GM12878 (cell line): ENCODE results near the gene KIRREL3. TPM values are rescaled to one million over a fixed set of nuclear protein-coding genes. Genes with fewer than 3 reads are reported as not detected.

Source experiments
- ATAC-seq: fragments of 200-7000 bp; cut with Tn5 transposase; 3 replicates; pipeline ENCODE4 v1.9.1; 2020; ENCODE audit warnings: mild to moderate bottlenecking, moderate library complexity
- BruUV-seq: library from RNA; stranded (reverse); fragments of 400-500 nt; replicated peaks from 2 replicates; lab custom pipeline; 2021; lab: Mats Ljungman, UMichigan
- CTCF ChIA-PET: fragments of 300-600 bp; sonication (Branson Sonifier 250); formaldehyde crosslinking; extraction: SDS; loops from one replicate; lab custom pipeline; 2021; ENCODE audit warnings: inconsistent platforms; lab: Yijun Ruan, JAX
- POLR2A ChIA-PET: fragments of 350-600 bp; formaldehyde crosslinking; extraction: SDS; loops from one replicate; lab custom pipeline; 2021; ENCODE audit warnings: inconsistent platforms; lab: Charles Lee
- RAD21 ChIA-PET: fragments of 300-600 bp; sonication (Branson Sonifier 250); formaldehyde crosslinking; loops from one replicate; lab custom pipeline; 2023; ENCODE audit warnings: antibody characterized with exemption; ENCODE audit not compliant: unreplicated experiment; lab: Charles Lee
- SMC1A ChIA-PET: fragments of 300-600 bp; sonication (Branson Sonifier 250); formaldehyde crosslinking; loops from one replicate; lab custom pipeline; 2023; ENCODE audit not compliant: unreplicated experiment, uncharacterized antibody; lab: Charles Lee
- DNase-seq: peaks from one replicate; pipeline ENCODE4 v3.0.0-alpha.2; 2011; ENCODE audit warnings: low read depth, low spot score
- FAIRE-seq: peaks from 3 replicates; lab custom pipeline; 2011; peaks lifted over from hg19 to GRCh38; lab: Jason Lieb, UNC
- H2AFZ ChIP-seq: 2 replicates; pipeline ENCODE4 v1.6.0; 2011; ENCODE audit warnings: low read depth, low read length, control low read depth; ENCODE audit not compliant: control insufficient read depth
- H3K27ac ChIP-seq: 2 replicates; pipeline ENCODE4 v1.5.1; 2011; ENCODE audit warnings: control low read depth; ENCODE audit not compliant: control insufficient read depth, insufficient read depth
- H3K27me3 ChIP-seq, 2 experiments: replicated peaks in 1 of 2; 2 replicates each; pipeline versions ENCODE4 v1.6.0 to v1.6.1; 2011; ENCODE audit warnings: low read length in 1 of 2; ENCODE audit not compliant: control insufficient read depth in 2 of 2, insufficient read depth in 2 of 2
- H3K36me3 ChIP-seq, 2 experiments: 2 replicates each; pipeline ENCODE4 v1.5.1; 2011; ENCODE audit warnings: low read length in 1 of 2; ENCODE audit not compliant: control insufficient read depth in 2 of 2, insufficient read depth in 2 of 2
- H3K4me1 ChIP-seq: 2 replicates; pipeline ENCODE4 v1.6.1; 2011; ENCODE audit warnings: mild to moderate bottlenecking, low read length, moderate library complexity, mixed read lengths; ENCODE audit not compliant: control insufficient read depth, insufficient read depth
- H3K4me2 ChIP-seq: 2 replicates; pipeline ENCODE4 v1.6.0; 2011; ENCODE audit warnings: control low read depth; ENCODE audit not compliant: control insufficient read depth, insufficient read depth
- H3K4me3 ChIP-seq: fragments of 200-600 bp; sonication (generic); 2 replicates; pipeline ENCODE4 v1.5.1; 2016
- H3K79me2 ChIP-seq: 2 replicates; pipeline ENCODE4 v1.6.0; 2011; ENCODE audit warnings: low read length; ENCODE audit not compliant: control insufficient read depth, insufficient read depth
- H3K9ac ChIP-seq: 2 replicates; pipeline ENCODE4 v1.8.0; 2011; ENCODE audit warnings: low read length, control low read depth, mixed read lengths; ENCODE audit not compliant: control insufficient read depth, insufficient read depth
- H3K9me3 ChIP-seq: replicated peaks from 3 replicates; pipeline ENCODE4 v1.5.1; 2011; ENCODE audit warnings: mild to moderate bottlenecking, low read length; ENCODE audit not compliant: control insufficient read depth, insufficient read depth
- H4K20me1 ChIP-seq: 2 replicates; pipeline ENCODE4 v1.6.0; 2011; ENCODE audit not compliant: control insufficient read depth, insufficient read depth
- ATF7 ChIP-seq: fragments of 450-650 bp; IDR thresholded peaks from 2 replicates; pipeline ENCODE4 v1.6.1; 2016; ENCODE audit warnings: low read depth, mild to moderate bottlenecking
- BCL11A ChIP-seq: IDR thresholded peaks from 2 replicates; pipeline ENCODE4 v1.6.1; 2011; ENCODE audit warnings: low read depth, low read length
- CBX3 ChIP-seq: fragments of 200-600 bp; sonication (generic); IDR thresholded peaks from 2 replicates; pipeline ENCODE4 v1.6.1; 2016; ENCODE audit warnings: low read depth, borderline replicate concordance
- EP300 ChIP-seq, 2 experiments: fragments of 150-350 bp in 1 of 2; IDR thresholded peaks; 2 replicates each; pipeline ENCODE4 v1.6.1; 2011 to 2012; ENCODE audit warnings: low read depth in 2 of 2, low read length in 2 of 2, borderline replicate concordance in 1 of 2, improper control_type of control experiment in 1 of 2, inconsistent platforms in 1 of 2; ENCODE audit not compliant: control insufficient read depth in 1 of 2
- MTA2 ChIP-seq: fragments of 450-650 bp; IDR thresholded peaks from 2 replicates; pipeline ENCODE4 v1.6.1; 2016; ENCODE audit warnings: low read depth, mild to moderate bottlenecking, moderate library complexity
- NFYA ChIP-seq: IDR thresholded peaks from 2 replicates; pipeline ENCODE4 v1.6.1; 2011; ENCODE audit warnings: low read depth, mild to moderate bottlenecking, low read length, improper control_type of control experiment, borderline replicate concordance
- NR2F1 ChIP-seq: fragments of 450-650 bp; conservative IDR thresholded peaks from 2 replicates; pipeline ENCODE4 v1.6.1; 2017; ENCODE audit warnings: mild to moderate bottlenecking
- RAD21 ChIP-seq: IDR thresholded peaks from 2 replicates; pipeline ENCODE4 v1.6.1; 2011; ENCODE audit warnings: mild to moderate bottlenecking, low read depth, low read length, moderate library complexity; ENCODE audit not compliant: insufficient read depth
- RELA ChIP-seq: fragments of 450-650 bp; IDR thresholded peaks from 2 replicates; pipeline ENCODE4 v1.8.0; 2014; ENCODE audit warnings: borderline replicate concordance; ENCODE audit not compliant: partially characterized antibody
- SIN3A ChIP-seq: IDR thresholded peaks from 2 replicates; pipeline ENCODE4 v1.6.1; 2012; ENCODE audit warnings: low read depth, low read length, improper control_type of control experiment
- SP1 ChIP-seq: IDR thresholded peaks from one replicate; pipeline ENCODE4 v1.6.1; 2011; ENCODE audit warnings: low read depth, low read length
- SUZ12 ChIP-seq: fragments of 200-600 bp; sonication (generic); IDR thresholded peaks from one replicate; pipeline ENCODE4 v1.6.1; 2018; ENCODE audit warnings: antibody characterized with exemption, mild to moderate bottlenecking; ENCODE audit not compliant: unreplicated experiment
- TARDBP ChIP-seq: IDR thresholded peaks from 2 replicates; pipeline ENCODE4 v1.6.1; 2016; ENCODE audit warnings: borderline replicate concordance
- TBL1XR1 ChIP-seq: IDR thresholded peaks from 2 replicates; pipeline ENCODE4 v1.6.1; 2012; ENCODE audit warnings: low read depth, low read length, improper control_type of control experiment
- USF2 ChIP-seq: IDR thresholded peaks from 2 replicates; pipeline ENCODE4 v1.6.1; 2011; ENCODE audit warnings: low read depth, low read length, improper control_type of control experiment, borderline replicate concordance
- YBX1 ChIP-seq: fragments of 450-650 bp; IDR thresholded peaks from 2 replicates; pipeline ENCODE4 v1.6.1; 2016; ENCODE audit warnings: antibody characterized with exemption
- WGBS: methylation state at CpG from one replicate; pipeline ENCODE4 v1.1.6; 2016; ENCODE audit warnings: low lambda C conversion rate; ENCODE audit not compliant: insufficient replicate concordance, insufficient coverage; ENCODE audit errors: missing lambda C conversion rate; 5-methylcytosine and 5-hydroxymethylcytosine counted together
- in situ Hi-C: fragments of 300-500 bp; cut with MboI; formaldehyde crosslinking; loops from 9 replicates; pipeline ENCODE4 v1.14.3; 2018; ENCODE audit warnings: mixed read lengths
- intact Hi-C: fragments of 100-400 bp; cut with micrococcal nuclease; formaldehyde crosslinking; loops from one replicate; pipeline ENCODE4 v1.14.2; 2022; ENCODE audit not compliant: unreplicated experiment
- polyA plus RNA-seq, 11 experiments: library from polyadenylated mRNA; depleted of rRNA in 4 of 11; unstranded in 6 of 11; stranded (reverse) in 5 of 11; fragments of >200 nt; fragmentation: Nextera tagmentation in 4 of 11; fragmentation: Illumina TruSeq in 1 of 11; extraction: Ambion mirVana in 4 of 11; extraction: Trizol in 1 of 11; gene quantifications; 1 replicate in 1 of 11; 2 replicates in 10 of 11; pipeline versions ENCODE4 v1.2.1 to v1.2.3, GENCODE V29; 2011 to 2016; ENCODE audit warnings: inconsistent platforms in 2 of 11, missing spikeins in 2 of 11, low read depth in 1 of 11
- total RNA-seq, 4 experiments: library from RNA; depleted of rRNA in 3 of 4; stranded (reverse); fragments of >200 nt in 3 of 4; fragmentation: Illumina TruSeq in 1 of 4; extraction: Trizol in 1 of 4; gene quantifications; 2 replicates each; pipeline versions ENCODE4 v1.2.1 to v1.2.3, GENCODE V29; 2013 to 2021
- TF ChIP-seq, protein P1 (sequence below): IDR thresholded peaks from 2 replicates; pipeline ENCODE4 v1.6.1; 2012; ENCODE audit warnings: low read depth, low read length, improper control_type of control experiment

KIRREL3 gene
- total and polyA plus RNA-seq, 10 of the 15 experiments (the other 5 are each of a cell fraction or from before 2014, with no cell fraction given), result under 0.01 TPM; not detected in 9

- in situ Hi-C loops, result no loop called here
- intact Hi-C loops, result no loop called here
- DNase-seq, result no peak
- H2AFZ ChIP-seq, result no peak overlapping the region
- no peak overlapping the region for H3K4me2 ChIP-seq
- no peaks in the 10 kb centered on the region for H3K79me2 ChIP-seq
- H3K27me3 ChIP-seq, result peaks cover 3 to 5% of the 10 kb centered on the region in 2 experiments
- ATAC-seq, result no peak
- no TSS peak for BruUV-seq
- H4K20me1 ChIP-seq, result no peaks in the 10 kb centered on the region
- no peaks in the 10 kb centered on the region for H3K4me1 ChIP-seq
- ChIA-PET POLR2A (no interaction called here), RAD21 (no interaction called here), SMC1A (no interaction called here)
- no peak for FAIRE-seq
- no peak overlapping the region for H3K27ac ChIP-seq
- WGBS, result 20% methylated on average over 4 of the region's 4 CpGs
- H3K9me3 ChIP-seq, result no peaks in the 10 kb centered on the region
- H3K36me3 ChIP-seq, result no peaks in the 10 kb centered on the region
- H3K4me3 ChIP-seq, result no peak overlapping the region
- no peak overlapping the region for H3K9ac ChIP-seq
- TF ChIP-seq CBX3, result no peak
- TF ChIP-seq SUZ12, result no peak
- TF ChIP-seq YBX1, result no peak
- TF ChIP-seq RAD21, result no peak
- no peak for TF ChIP-seq USF2
- TF ChIP-seq EP300 (IDR thresholded peaks at IDR 0.05; ENCODE audit: borderline replicate concordance in 1 of 2, control insufficient read depth in 1 of 2, low read depth in 2 of 2, low read length in 2 of 2), result no peak
- no peak for TF ChIP-seq RELA
- TF ChIP-seq NR2F1, result no peak
- TF ChIP-seq, protein P1, sequence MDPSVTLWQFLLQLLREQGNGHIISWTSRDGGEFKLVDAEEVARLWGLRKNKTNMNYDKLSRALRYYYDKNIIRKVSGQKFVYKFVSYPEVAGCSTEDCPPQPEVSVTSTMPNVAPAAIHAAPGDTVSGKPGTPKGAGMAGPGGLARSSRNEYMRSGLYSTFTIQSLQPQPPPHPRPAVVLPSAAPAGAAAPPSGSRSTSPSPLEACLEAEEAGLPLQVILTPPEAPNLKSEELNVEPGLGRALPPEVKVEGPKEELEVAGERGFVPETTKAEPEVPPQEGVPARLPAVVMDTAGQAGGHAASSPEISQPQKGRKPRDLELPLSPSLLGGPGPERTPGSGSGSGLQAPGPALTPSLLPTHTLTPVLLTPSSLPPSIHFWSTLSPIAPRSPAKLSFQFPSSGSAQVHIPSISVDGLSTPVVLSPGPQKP, result no peak
- TF ChIP-seq ATF7, result no peak
- TF ChIP-seq MTA2, result no peak
- no peak for TF ChIP-seq SP1
- TF ChIP-seq NFYA, result no peak
- no peak for TF ChIP-seq TBL1XR1
- TF ChIP-seq BCL11A, result no peak
- TF ChIP-seq SIN3A, result no peak
- TF ChIP-seq TARDBP, result no peak
- TF ChIP-seq, all 136 proteins: peak for 0
- CTCF ChIA-PET, result no interaction called here
These were observed 478.4 kb downstream of the KIRREL3 start for GRCh38 chr11:126522152-126522551.
